ENCODE data around the gene MGLL.

DNA sequence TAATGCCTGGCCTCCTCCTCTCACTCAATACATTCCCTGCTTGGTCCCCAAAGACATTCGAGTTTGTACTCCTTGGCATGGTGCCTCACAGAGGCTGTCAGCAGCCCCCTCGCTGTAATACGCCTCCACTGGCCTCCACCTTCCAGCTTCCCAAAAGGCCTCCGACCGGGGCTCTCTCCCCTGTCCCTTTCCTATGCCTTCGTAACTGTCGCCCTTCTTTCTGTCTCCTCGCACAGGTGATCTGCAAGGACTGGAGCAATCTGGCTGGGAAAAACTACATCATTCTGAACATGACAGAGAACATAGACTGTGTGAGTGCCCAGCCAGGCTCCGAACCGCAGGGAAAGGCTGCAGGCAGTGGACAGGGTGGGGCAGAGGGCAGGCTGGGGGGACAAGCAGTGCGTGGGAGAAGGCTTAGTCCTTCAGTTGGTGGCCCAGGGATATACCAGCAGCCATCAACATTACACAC lies 160.3 kb downstream of the MGLL start:
- no peak for TF ChIP-seq CTCF (IDR thresholded peaks at IDR 0.05)
- no peak for TF ChIP-seq POLR2A (IDR thresholded peaks at IDR 0.05)

All from right lobe of liver (tissue), 4 donors.